GF-D8 (cell line): ENCODE measurements around the gene GABARAPL2.
"Not testable (repeated sequence)": the region's sequence is repeated elsewhere in the genome, so short reads cannot be mapped to it uniquely, and the experiment has no call there.

Source experiments
- DNase-seq: peaks from one replicate; lab custom pipeline; 2025; lab: John Stamatoyannopoulos, UW

Gene GABARAPL2

GRCh38 chr16:75566040-75566757 is at the start of gene GABARAPL2:
GABARAPL2 (plus strand) TSS chr16:75566379; CDS start chr16:75566487, 108 bp downstream.
- DNase-seq = peak; percentile 18

GRCh38 chr16:75519175-75519574 is 47.0 kb upstream of the GABARAPL2 start:
- DNase-seq = no peak

DNA sequence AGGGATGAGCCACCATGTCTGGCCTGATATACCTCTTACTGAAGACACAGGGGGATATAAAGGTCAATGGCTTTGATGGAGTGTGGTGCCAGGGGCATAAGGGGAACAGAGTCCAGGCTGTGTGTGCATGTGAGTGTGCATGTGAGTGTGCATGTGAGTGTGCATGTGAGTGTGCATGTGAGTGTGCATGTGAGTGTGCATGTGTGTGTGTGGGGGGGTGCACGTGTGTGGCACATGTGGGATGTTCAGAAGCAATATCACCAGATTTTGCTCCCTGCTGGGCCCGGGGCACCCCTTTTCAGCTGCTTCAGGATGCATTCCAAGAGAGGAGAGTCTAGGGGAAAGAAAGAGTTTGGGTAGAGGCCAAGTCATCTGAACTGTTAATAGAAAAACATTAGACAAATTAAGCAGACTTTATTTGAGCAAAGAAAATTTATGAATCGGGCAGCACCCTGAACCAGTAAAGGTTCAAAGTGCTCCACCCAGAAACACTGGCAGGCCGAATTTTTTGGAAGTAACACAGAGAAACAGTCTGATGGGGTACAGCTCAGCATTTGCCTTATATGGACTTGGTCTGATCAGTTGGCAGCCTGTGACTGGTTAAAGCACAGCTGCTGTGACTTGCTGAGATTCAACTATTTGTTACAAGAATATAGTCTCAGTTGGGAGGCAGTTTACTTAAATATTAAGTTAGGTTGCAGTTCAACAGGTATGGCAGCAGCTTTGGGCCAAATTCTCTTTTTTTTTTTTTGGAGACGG is 40.0 kb upstream of the GABARAPL2 start:
- no peak for DNase-seq

DNA sequence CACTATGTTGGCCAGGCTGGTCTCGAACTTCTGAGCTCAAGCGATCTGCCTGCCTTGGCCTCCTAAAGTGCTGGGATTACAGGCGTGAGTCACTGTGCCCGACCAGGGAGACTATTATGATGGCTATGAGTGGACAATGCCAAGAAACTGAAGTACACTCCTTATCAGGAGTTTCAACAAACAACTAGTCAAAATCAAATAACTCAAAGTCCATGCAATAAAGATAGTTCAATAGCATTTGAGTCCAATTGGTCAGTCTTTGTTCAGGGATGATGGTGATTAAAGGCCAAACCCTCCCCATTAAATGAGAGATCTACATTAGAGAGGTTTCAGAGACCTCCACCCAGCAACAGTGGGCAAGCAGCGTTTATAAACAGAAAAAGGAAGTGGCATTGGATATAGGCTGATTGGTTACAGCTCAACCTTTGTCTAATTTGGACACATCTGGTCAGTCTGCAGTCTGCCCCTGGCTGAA is 38.3 kb upstream of the GABARAPL2 start:
- DNase-seq = no peak

GRCh38 chr16:75529056-75529905 is 36.9 kb upstream of the GABARAPL2 start:
- DNase-seq = no peak

- no peak for DNase-seq
Measured at GRCh38 chr16:75529959-75530358, 36.2 kb upstream of the GABARAPL2 start.

DNA sequence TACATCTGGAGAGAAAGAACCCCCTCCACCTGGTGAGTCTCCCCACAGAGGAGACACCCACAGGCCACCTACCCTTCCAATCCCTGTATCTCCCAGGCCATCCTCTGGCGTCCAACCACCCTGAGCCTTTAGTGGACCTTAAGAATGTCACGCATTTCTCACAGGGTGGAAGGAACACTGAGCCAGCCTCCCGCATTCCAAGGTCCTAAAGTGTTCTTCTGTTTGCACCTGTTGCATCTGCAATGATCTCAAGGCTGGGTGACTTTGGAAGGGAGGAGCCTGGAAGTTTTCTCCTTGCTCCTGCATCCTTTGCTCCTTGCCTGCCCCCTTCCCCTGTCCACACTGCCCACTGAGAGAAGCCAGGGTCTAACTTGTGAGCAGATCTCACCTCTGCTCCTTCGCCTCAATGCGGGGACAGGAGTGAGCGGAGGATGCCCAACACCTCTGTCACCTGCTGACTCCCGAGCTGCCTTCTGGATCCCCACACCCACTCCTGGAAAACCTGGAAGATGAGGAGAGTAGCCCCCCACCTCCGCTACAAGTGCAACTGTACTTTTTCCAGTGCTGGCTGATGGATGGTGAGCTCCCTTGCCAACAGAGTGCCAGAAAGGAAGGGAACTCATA is 33.9 kb upstream of the GABARAPL2 start:
- DNase-seq = no peak

DNA sequence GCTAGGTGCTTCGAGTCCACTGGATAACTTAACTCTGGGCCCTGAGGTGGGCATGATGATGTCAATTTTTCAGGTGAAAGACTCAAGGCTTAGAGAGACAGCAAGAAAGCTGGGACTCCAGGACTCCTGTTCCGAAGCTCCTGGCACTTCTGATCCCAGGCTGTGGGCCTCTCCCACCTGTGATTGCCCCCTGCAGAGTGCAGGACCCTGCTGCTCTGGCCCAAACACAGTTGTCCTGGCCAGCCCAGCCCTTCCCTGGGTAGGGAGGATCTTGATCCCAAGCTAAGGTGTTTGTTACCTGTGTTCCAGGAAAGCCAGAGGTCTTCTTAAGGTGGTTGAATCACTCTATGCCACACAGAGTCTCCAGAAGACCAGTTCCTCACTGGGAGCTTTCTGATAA is 33.4 kb upstream of the GABARAPL2 start:
- DNase-seq = no peak

DNA sequence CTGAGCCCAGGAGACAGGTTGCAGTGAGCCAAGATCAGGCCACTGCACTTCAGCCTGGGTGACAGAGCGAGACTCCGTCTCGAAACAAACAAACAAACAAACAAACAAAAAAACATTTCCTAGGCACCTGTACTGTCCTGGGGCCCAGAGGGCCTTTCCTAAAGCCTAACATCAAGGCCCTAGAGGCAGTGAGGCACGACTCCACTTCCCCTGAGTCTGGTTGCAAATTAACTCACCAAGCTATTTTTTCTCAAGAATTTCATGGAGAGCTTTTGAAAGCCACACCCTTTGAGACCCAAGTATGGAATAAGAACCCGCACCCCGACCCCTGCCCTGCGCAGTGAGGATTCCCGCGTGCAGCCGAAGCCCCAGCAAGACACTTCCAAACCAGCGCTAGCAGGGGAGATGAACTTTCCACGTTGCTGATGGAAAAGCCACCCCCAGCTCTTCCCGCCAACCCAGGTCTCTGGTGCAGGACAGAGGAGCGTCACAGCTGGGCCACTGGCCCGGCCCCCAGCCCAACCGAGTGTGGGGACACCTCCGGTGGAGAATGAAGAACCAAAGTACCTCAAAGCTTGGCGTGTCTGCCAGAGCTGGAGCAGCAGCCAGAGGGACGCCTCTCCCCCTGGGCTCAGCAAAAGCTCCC is 31.5 kb upstream of the GABARAPL2 start:
- no peak for DNase-seq

GRCh38 chr16:75535211-75535843 is 30.9 kb upstream of the GABARAPL2 start:
- no peak for DNase-seq

DNA sequence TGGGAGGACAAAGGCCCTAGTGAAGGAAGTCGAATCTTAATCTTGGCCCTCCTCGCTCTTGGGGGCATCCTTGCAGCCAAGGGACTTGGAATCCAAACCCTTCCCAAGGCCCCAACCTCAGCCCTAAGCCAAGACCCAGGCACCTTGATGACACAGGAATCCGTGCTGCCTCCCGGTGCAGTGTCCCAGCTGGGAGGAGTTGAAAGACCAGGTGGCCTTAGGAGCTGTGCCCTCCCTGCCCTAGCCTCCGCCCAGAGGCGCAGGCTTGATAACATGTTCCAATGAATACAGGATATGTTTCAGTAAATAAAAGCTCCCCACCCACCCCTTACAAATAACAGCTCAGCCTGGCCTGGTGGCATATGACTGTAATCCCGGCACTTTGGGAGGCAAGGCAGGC is 30.3 kb upstream of the GABARAPL2 start, which contains the start of gene CHST5:
CHST5 (minus strand) TSS at position 208 of the 400 bp plus-strand sequence. CDS start 5,724 bp downstream, outside the sequence.
- DNase-seq = no peak

GRCh38 chr16:75537776-75538175 is 28.4 kb upstream of the GABARAPL2 start:
- DNase-seq = no peak

DNA sequence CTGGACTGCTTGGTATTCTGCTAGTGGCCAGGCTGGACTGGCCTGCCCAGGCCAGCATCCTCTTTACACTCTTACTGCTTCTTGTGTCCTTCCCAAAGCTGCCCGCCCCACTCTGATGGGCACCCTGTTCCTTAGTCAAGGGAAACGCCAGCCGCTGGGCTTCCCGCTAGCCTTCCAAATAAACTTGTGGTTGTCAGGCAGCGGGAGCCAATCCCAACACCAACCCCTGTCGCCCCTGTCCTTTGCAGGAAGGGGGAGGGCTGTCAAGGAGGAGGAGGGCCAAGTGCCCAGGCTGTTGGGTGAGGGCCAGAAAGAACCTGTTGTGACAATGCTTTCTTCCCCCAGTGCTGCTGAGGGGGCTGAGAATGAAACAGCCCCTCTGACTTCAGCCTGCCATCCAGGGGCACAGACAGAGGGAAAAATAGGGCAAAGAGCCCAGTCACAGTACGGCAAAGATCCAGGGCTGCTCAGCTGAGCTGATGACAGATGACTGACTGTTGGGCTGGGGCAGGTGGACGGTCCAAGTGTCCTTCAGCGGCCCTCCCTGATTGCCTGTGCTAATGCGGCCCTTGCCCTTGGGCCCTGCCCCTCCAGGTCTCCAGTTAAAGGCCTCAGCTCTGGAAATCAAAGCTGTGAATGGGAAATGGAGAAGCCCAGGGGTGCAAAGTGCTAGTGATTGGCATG is 27.2 kb upstream of the GABARAPL2 start:
- DNase-seq = not testable (repeated sequence)

- DNase-seq = no peak
Measured at GRCh38 chr16:75541236-75541635, 24.9 kb upstream of the GABARAPL2 start.

GRCh38 chr16:75542462-75542861 is 23.7 kb upstream of the GABARAPL2 start:
- not testable (repeated sequence) for DNase-seq

GRCh38 chr16:75545879-75546278 is 20.3 kb upstream of the GABARAPL2 start:
- not testable (repeated sequence) for DNase-seq

GRCh38 chr16:75546293-75546692 is 19.9 kb upstream of the GABARAPL2 start:
- DNase-seq = no peak

GRCh38 chr16:75548456-75548855 is 17.7 kb upstream of the GABARAPL2 start:
- DNase-seq = not testable (repeated sequence)

DNA sequence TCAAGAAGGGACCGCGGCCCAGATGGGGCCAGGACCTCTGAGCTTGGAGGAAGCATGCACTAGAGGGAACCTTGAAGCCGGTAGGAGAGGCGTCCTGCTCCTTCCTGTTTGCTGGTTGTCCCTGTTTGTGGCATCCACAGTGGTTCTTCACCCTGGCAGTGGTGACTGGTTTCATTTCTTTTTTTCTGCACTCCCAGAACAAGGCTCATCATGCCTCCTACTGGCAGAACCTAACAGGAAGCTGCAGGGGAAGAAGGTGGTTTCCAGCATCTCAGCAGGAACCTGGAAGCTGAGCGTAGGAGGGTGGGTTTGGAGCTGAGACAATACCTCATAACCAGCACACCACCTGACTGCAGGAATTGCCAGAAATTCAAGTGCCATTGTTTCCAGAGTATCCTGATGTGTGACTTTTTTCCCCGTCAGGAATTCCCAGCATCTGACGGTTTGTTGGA is 15.9 kb upstream of the GABARAPL2 start:
- DNase-seq = no peak

DNA sequence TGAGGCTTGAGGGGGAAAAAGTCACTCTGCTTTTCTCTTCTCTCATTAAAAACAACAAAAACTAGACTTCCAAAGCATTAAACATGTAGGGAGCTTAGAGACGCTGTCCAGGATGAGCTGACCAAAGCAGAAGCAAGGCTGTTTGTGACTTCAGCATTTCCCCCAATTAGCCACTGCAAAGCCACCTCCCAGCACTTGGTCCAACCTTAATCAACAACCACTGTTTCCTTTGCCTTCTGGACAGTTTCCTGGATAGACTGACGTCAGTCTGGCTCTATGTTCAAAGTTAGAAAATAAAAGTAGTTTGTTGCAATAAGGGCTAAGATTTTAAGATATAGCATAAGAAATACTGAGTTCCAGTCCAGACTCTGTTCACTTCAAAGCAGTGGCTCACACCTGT is 13.2 kb upstream of the GABARAPL2 start:
- DNase-seq = no peak
